ENCODE results near the gene PPP2R5C. TPM values are rescaled to one million over a fixed set of nuclear protein-coding genes. Genes with fewer than 3 reads are reported as not detected.
"Not testable (repeated sequence)": the region's sequence is repeated elsewhere in the genome, so short reads cannot be mapped to it uniquely, and the experiment has no call there.

PPP2R5C gene
- total RNA-seq, 1 donor from 2014 or later = 227 TPM

GRCh38 chr14:101966742-101967141, 205.2 kb downstream of the PPP2R5C start:
- DNase-seq (no peak), ATAC-seq (ENCODE audit: low read depth) (no peak)
- Mint-ChIP-seq H3K27ac (no peak overlapping the region), H3K4me1 (peaks cover 52% of the 10 kb centered on the region), H3K4me3 (peak overlapping the region; percentile 44), H3K27me3 (no peaks in the 10 kb centered on the region), H3K36me3 (ENCODE audit: low read depth) (peaks cover 12% of the 10 kb centered on the region), H3K9me3 (no peaks in the 10 kb centered on the region)
- POLR2A ChIA-PET = interaction anchor here (1.2 kb wide), 1 partner anchor 18 kb away, joined by 3 read pairs; no protein-coding TSS in a partner anchor
- CTCF ChIA-PET = interaction anchor here (0.6 to 0.8 kb wide), 2 partner anchors 26 to 94 kb away, joined by 3 read pairs; no protein-coding TSS in a partner anchor
- intact Hi-C loops (cut with micrococcal nuclease) = no loop called here
- no peak for TF ChIP-seq CTCF (IDR thresholded peaks at IDR 0.05)

GRCh38 chr14:101968186-101968585, 206.7 kb downstream of the PPP2R5C start:
- Mint-ChIP-seq H3K36me3 (ENCODE audit: low read depth) (peaks cover 12% of the 10 kb centered on the region), H3K4me1 (peaks cover 58% of the 10 kb centered on the region), H3K27me3 (no peaks in the 10 kb centered on the region), H3K9me3 (no peaks in the 10 kb centered on the region), H3K4me3 (no peak overlapping the region), H3K27ac (peak overlapping the region; percentile 3)
- ATAC-seq (ENCODE audit: low read depth) (no peak), DNase-seq (no peak)
- TF ChIP-seq CTCF (IDR thresholded peaks at IDR 0.05) = no peak
- intact Hi-C loops (cut with micrococcal nuclease) = no loop called here
- ChIA-PET POLR2A (no interaction called here), CTCF (no interaction called here)

GRCh38 chr14:101969481-101969880, 208.0 kb downstream of the PPP2R5C start:
- Mint-ChIP-seq H3K27ac (peak overlapping the region; percentile 76), H3K36me3 (ENCODE audit: low read depth) (peaks cover 12% of the 10 kb centered on the region), H3K4me1 (peaks cover 53% of the 10 kb centered on the region), H3K4me3 (no peak overlapping the region), H3K27me3 (no peaks in the 10 kb centered on the region), H3K9me3 (no peaks in the 10 kb centered on the region)
- DNase-seq (no peak), ATAC-seq (ENCODE audit: low read depth) (peak; percentile 27)
- ChIA-PET POLR2A (no interaction called here), CTCF (interaction anchor here (2.0 kb wide), 1 partner anchor 126 kb away, joined by 4 read pairs; no protein-coding TSS in a partner anchor)
- intact Hi-C loops (cut with micrococcal nuclease) = no loop called here
- TF ChIP-seq CTCF (IDR thresholded peaks at IDR 0.05) = no peak

- POLR2A ChIA-PET = no interaction called here
- no peak for TF ChIP-seq CTCF (IDR thresholded peaks at IDR 0.05)
- Mint-ChIP-seq H3K27me3 (no peaks in the 10 kb centered on the region), H3K4me1 (peaks cover 50% of the 10 kb centered on the region), H3K27ac (no peak overlapping the region), H3K9me3 (no peaks in the 10 kb centered on the region), H3K4me3 (no peak overlapping the region), H3K36me3 (ENCODE audit: low read depth) (peaks cover 14% of the 10 kb centered on the region)
- ATAC-seq (ENCODE audit: low read depth) (no peak), DNase-seq (no peak)
- CTCF ChIA-PET = interaction anchor here (0.9 to 2.0 kb wide), 3 partner anchors 9 to 127 kb away, joined by 3 to 4 read pairs (median 3); no protein-coding TSS in a partner anchor
- intact Hi-C loops (cut with micrococcal nuclease) = no loop called here
Observed at GRCh38 chr14:101970830-101971400, 209.4 kb downstream of the PPP2R5C start.

- Mint-ChIP-seq H3K36me3 (ENCODE audit: low read depth) (peaks cover 15% of the 10 kb centered on the region), H3K4me1 (peaks cover 48% of the 10 kb centered on the region)
- CTCF ChIA-PET = interaction anchor here (0.9 to 2.0 kb wide), 3 partner anchors 10 to 128 kb away, joined by 3 to 4 read pairs (median 3); no protein-coding TSS in a partner anchor
- H3K27me3 Mint-ChIP-seq; POLR2A ChIA-PET; DNase-seq; H3K4me3 Mint-ChIP-seq; H3K27ac Mint-ChIP-seq; H3K9me3 Mint-ChIP-seq; ATAC-seq (ENCODE audit: low read depth); intact Hi-C loops (cut with micrococcal nuclease): not testable (repeated sequence)
Observed at GRCh38 chr14:101971458-101971857, 209.9 kb downstream of the PPP2R5C start.

Measured in activated B cell treated with CpG ODN at 0.5 μM for 24 hours (primary cell).